GM12892 (cell line): ENCODE results near the gene OLFM3.

Experiments
- DNase-seq: peaks from one replicate; pipeline ENCODE4 v3.0.0; 2011; ENCODE audit not compliant: insufficient read length
- FAIRE-seq: peaks from 2 replicates; lab custom pipeline; 2011; peaks lifted over from hg19 to GRCh38; lab: Jason Lieb, UNC
- POLR2A ChIP-seq: IDR thresholded peaks from 2 replicates; pipeline ENCODE4 v1.6.1; 2011; ENCODE audit warnings: low read depth, low read length, control low read depth
- POLR2AphosphoS5 ChIP-seq: IDR thresholded peaks from 2 replicates; pipeline ENCODE4 v1.6.1; 2011; ENCODE audit warnings: low read depth, low read length, control low read depth
- TAF1 ChIP-seq: IDR thresholded peaks from 2 replicates; pipeline ENCODE4 v1.6.1; 2011; ENCODE audit warnings: low read depth, mild to moderate bottlenecking, control low read depth, low read length, borderline replicate concordance

OLFM3 gene

GRCh38 chr1:101975371-101975770, 21.4 kb downstream of the OLFM3 start:
- FAIRE-seq (no peak), DNase-seq (no peak)

GRCh38 chr1:101974599-101975274, 22.0 kb downstream of the OLFM3 start:
- TF ChIP-seq POLR2AphosphoS5, result no peak
- TF ChIP-seq POLR2A, result no peak
- no peak for TF ChIP-seq TAF1
- FAIRE-seq, result no peak
- DNase-seq, result no peak

More at GRCh38 chr1:101975371-101975770, 21.4 kb downstream of the OLFM3 start:
- TF ChIP-seq POLR2A (no peak), TAF1 (no peak), POLR2AphosphoS5 (no peak)

GRCh38 chr1:101971304-101971703, 25.4 kb downstream of the OLFM3 start:
- no peak for TF ChIP-seq POLR2AphosphoS5
- no peak for TF ChIP-seq TAF1
- TF ChIP-seq POLR2A, result no peak
- FAIRE-seq (no peak), DNase-seq (no peak)

- FAIRE-seq, result no peak
- TF ChIP-seq POLR2AphosphoS5 (no peak), TAF1 (no peak), POLR2A (no peak)
These were observed 28.9 kb downstream of the OLFM3 start for GRCh38 chr1:101967871-101968270.

GRCh38 chr1:101965341-101965740, 31.4 kb downstream of the OLFM3 start:
- TF ChIP-seq POLR2AphosphoS5 (no peak), POLR2A (no peak), TAF1 (no peak)
- no peak for FAIRE-seq
- no peak for DNase-seq

More at GRCh38 chr1:101967871-101968270, 28.9 kb downstream of the OLFM3 start:
- no peak for DNase-seq

GRCh38 chr1:101964708-101965107, 32.0 kb downstream of the OLFM3 start:
- DNase-seq, result no peak
- TF ChIP-seq POLR2A, result no peak
- no peak for FAIRE-seq

- DNase-seq, result no peak
- no peak for TF ChIP-seq POLR2A
- TF ChIP-seq TAF1, result no peak
- no peak for TF ChIP-seq POLR2AphosphoS5
- FAIRE-seq, result no peak
These were observed 36.6 kb downstream of the OLFM3 start for GRCh38 chr1:101960142-101960541.

- FAIRE-seq (no peak), DNase-seq (no peak)
- TF ChIP-seq POLR2AphosphoS5 (no peak), POLR2A (no peak), TAF1 (no peak)
These were observed 37.3 kb downstream of the OLFM3 start for GRCh38 chr1:101959456-101959855.

- FAIRE-seq (peak; percentile 21), DNase-seq (no peak)
- TF ChIP-seq POLR2AphosphoS5 (no peak), TAF1 (no peak), POLR2A (no peak)
These were observed 39.0 kb downstream of the OLFM3 start for GRCh38 chr1:101957771-101958170.

GRCh38 chr1:101953623-101954022, 43.1 kb downstream of the OLFM3 start:
- FAIRE-seq, result no peak
- DNase-seq, result no peak
- TF ChIP-seq POLR2A (no peak), POLR2AphosphoS5 (no peak), TAF1 (no peak)

- FAIRE-seq (no peak), DNase-seq (no peak)
- TF ChIP-seq TAF1, result no peak
- TF ChIP-seq POLR2AphosphoS5, result no peak
- no peak for TF ChIP-seq POLR2A
These were observed 50.8 kb downstream of the OLFM3 start for GRCh38 chr1:101945884-101946283.

- TF ChIP-seq POLR2A, result no peak
- TF ChIP-seq POLR2AphosphoS5, result no peak
- TF ChIP-seq TAF1, result no peak
- FAIRE-seq, result no peak
- DNase-seq, result no peak
These were observed 53.5 kb downstream of the OLFM3 start for GRCh38 chr1:101943237-101943636.
